AG09309 (cell line): ENCODE measurements around the gene VSTM1.
"Not testable (repeated sequence)": the region's sequence is repeated elsewhere in the genome, so short reads cannot be mapped to it uniquely, and the experiment has no call there.

Source experiments
- DNase-seq: peaks from one replicate; pipeline ENCODE4 v3.0.0-alpha.2; 2010; ENCODE audit warnings: low read depth
- H3K4me3 ChIP-seq: 2 replicates; pipeline ENCODE4 v1.5.1; 2011; ENCODE audit warnings: mild to moderate bottlenecking, low read depth, low read length, moderate library complexity; ENCODE audit not compliant: control insufficient read depth
- CTCF ChIP-seq: IDR thresholded peaks from 2 replicates; pipeline ENCODE4 v1.5.1; 2011; ENCODE audit warnings: mild to moderate bottlenecking, low read depth, low read length, inconsistent platforms; ENCODE audit not compliant: insufficient read depth, control insufficient read depth; ENCODE audit errors: missing control alignments

The VSTM1 gene

DNA sequence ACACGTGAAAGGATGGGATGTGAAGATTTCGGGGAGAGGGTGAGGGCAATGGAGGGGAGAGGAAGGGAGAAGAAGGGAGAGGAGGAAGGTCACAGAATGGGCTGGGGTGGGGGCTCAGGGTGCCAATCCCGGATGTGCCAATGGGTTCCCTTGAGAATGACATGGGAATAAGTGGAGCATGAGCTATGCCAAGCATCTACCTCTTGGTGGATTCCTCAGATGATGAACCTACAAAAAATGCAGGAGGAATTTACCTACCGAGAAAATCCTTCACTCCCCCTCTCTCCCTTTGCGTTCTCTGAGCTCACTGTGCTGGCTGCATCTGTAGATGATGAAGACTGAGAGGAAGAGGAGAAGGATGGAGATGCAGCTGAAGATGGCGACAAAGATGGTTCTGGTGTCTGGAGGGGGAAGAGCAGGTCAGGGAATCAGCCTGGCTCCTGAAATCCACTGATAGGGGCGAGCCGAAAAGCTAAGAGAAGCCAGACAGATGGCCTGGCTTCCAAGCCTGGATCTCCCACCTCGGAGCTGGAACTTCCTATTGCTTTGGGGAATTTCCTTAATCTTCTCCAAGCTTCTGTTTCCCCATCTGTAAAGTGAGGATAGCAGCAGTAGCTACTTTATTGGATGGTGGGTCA lies 21.6 kb downstream of the VSTM1 start:
- DNase-seq = no peak
- H3K4me3 ChIP-seq = no peak overlapping the region
- TF ChIP-seq CTCF = no peak

- no peak overlapping the region for H3K4me3 ChIP-seq
- TF ChIP-seq CTCF = no peak
- DNase-seq = no peak
Observed at GRCh38 chr19:54040003-54040402, 23.7 kb downstream of the VSTM1 start.

DNA sequence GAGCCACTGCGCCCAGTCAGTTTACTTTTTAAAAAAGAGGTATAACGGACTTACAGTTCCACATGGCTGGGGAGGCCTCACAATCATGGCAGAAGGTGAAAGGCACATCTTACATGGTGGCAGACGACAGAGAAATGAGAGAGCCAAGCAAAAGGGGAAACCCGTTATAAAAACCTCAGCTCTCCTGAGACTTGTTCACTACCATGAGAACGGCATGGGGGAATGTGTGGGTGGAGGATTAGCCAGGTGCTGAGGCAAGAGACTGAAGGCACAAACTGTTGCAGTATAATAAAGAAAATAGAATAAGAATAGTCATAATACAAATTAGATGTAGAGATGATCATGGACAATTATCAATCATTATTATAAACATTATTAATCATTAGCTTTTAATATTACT lies 27.2 kb downstream of the VSTM1 start:
- DNase-seq, H3K4me3 ChIP-seq: not testable (repeated sequence)

DNA sequence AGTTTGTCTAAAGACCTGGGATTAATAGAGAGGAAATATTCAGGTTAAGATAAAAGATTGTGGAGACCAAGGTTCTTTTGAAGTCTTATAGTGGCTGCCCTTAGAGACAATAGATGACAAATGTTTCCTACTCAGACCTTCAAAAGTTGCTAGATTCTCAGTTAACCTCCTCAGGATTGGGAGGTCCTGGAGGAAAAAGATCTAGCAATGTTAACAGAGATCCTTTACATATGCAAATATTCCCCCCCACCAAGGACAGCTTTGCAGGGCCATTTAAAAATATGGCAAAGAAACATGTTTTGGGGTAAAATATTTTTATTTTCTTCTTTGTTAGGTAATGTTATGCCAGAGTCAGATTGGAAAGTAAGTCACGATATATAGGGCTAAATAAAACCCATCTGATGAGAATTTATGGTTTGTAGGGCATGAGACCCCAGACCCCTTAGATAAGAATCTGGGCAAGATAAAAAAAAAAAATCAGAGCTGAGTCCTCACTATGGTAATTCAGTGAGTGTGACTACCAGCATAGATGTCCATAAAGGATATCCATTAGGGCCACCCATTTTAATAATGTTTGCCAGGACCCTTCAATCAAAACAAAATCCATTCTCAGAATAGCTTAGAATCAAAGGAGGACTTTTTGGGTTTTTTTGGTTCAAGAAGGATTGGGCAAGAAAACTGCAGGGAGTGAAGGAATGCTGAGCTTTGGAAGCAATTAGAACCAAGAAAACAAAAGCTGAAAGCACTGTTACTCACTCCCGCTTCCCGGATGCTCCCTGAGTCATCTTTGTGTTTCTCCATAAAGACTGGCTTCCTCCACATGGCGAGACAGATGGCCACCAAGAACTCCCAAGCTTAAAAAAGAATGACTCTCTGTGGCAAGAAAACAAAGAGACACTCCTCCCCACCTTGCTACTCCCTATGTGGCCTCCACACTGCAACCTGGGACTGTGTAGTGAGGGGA lies 28.2 kb downstream of the VSTM1 start:
- no peak for TF ChIP-seq CTCF
- no peak overlapping the region for H3K4me3 ChIP-seq
- DNase-seq = peak; percentile 72

- DNase-seq = no peak
- H3K4me3 ChIP-seq = peak overlapping the region; percentile 38
- peak; percentile 71 for TF ChIP-seq CTCF
Observed at GRCh38 chr19:54030895-54031586, 32.7 kb downstream of the VSTM1 start.

DNA sequence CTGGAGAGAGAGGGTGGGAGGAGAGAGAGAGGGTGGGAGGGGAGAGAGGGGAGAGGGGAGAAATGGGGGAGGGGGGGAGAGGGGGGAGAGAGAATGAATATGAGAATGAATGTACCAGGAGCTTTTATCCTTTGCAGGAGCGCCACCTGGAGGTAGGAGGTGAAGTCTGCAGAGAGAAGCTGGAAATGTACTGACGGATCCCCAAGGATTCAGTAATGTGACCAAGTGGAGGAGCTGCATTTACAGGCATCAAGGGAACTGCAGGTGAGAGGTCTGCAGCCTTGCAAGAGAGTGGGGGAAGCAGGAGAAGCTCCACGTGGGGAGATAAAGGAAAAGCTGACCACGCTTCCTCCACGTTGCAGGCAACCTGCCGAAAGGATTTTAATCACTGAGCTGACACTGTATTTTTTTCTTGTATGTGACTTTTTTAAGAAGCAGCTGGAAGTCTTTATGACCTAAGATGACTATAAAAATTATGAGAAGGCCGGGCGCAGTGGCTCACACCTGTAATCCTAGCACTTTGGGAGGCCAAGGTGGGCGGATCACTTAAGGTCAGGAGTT lies 33.7 kb downstream of the VSTM1 start:
- peak; percentile 76 for TF ChIP-seq CTCF
- peak; percentile 16 for DNase-seq

More for the DNA sequence above, 33.7 kb downstream of the VSTM1 start:
- no peak overlapping the region for H3K4me3 ChIP-seq
